K562 (cell line): ENCODE measurements around the gene RAD54L. TPM values are rescaled to one million over a fixed set of nuclear protein-coding genes. Genes with fewer than 3 reads are reported as not detected.

Experiments used
- CBX5 ChIP-seq: IDR thresholded peaks from 2 replicates; pipeline ENCODE4 v1.6.1; 2014; ENCODE audit warnings: low read depth, borderline replicate concordance
- L3MBTL2 ChIP-seq: fragments of 450-650 bp; IDR thresholded peaks from 2 replicates; pipeline ENCODE4 v1.6.1; 2016; ENCODE audit warnings: mild to moderate bottlenecking, moderate library complexity
- MAZ ChIP-seq, 2 experiments: fragments of 450-650 bp in 1 of 2; sonication (generic) in 1 of 2; formaldehyde crosslinking; IDR thresholded peaks in 1 of 2; conservative IDR thresholded peaks in 1 of 2; 2 replicates each; pipeline versions ENCODE4 v1.4.0 to v1.5.0; 2020; ENCODE audit warnings: mild to moderate bottlenecking in 1 of 2, missing genetic modification reagents in 1 of 2
- NCOA1 ChIP-seq: fragments of 450-650 bp; IDR thresholded peaks from 2 replicates; pipeline ENCODE4 v1.6.1; 2016; ENCODE audit warnings: low read depth
- POLR3G ChIP-seq: IDR thresholded peaks from 2 replicates; pipeline ENCODE4 v1.6.1; 2011; ENCODE audit not compliant: insufficient read length, insufficient replicate concordance; ENCODE audit errors: extremely low read depth
- PRPF4 ChIP-seq: fragments of 200-400 bp; formaldehyde crosslinking; IDR thresholded peaks from one replicate; pipeline ENCODE4 v1.6.1; 2017; ENCODE audit warnings: low read length, low read depth, mild to moderate bottlenecking; ENCODE audit not compliant: insufficient read depth, poor library complexity, severe bottlenecking
- ZNF12 ChIP-seq: sonication (generic); formaldehyde crosslinking; IDR thresholded peaks from 2 replicates; pipeline ENCODE4 v1.4.0; 2020; ENCODE audit warnings: mild to moderate bottlenecking, missing genetic modification reagents
- ZNF24 ChIP-seq: fragments of 450-650 bp; IDR thresholded peaks from 2 replicates; pipeline ENCODE4 v1.6.1; 2016
- ZNF445 ChIP-seq: fragments of 250-450 bp; sonication (Bioruptor Pico); IDR thresholded peaks from 2 replicates; pipeline ENCODE4 v1.4.0; 2020; ENCODE audit warnings: low read depth, mild to moderate bottlenecking, moderate library complexity
- ZNF707 ChIP-seq: fragments of 250-450 bp; sonication (Bioruptor Pico); conservative IDR thresholded peaks from 2 replicates; pipeline ENCODE4 v1.8.0; 2022; ENCODE audit warnings: inconsistent platforms, mild to moderate bottlenecking, moderate library complexity
- polyA plus RNA-seq, 8 experiments: library from polyadenylated mRNA; depleted of rRNA in 4 of 8; stranded (reverse) in 5 of 8; unstranded in 3 of 8; fragments of >200 nt; fragmentation: Nextera tagmentation in 2 of 8; fragmentation: Illumina TruSeq in 1 of 8; extraction: Ambion mirVana in 2 of 8; extraction: Trizol in 1 of 8; gene quantifications; 2 replicates each; pipeline versions ENCODE4 v1.2.1 to v1.2.3, GENCODE V29; 2011 to 2014; ENCODE audit warnings: inconsistent platforms in 1 of 8, missing spikeins in 1 of 8
- total RNA-seq, 7 experiments: library from RNA; depleted of rRNA in 6 of 7; stranded (reverse); fragments of >200 nt in 6 of 7; fragmentation: Illumina TruSeq in 2 of 7; extraction: Trizol in 2 of 7; gene quantifications; 2 replicates each; pipeline versions ENCODE4 v1.2.1 to v1.2.3, GENCODE V29; 2011 to 2021; ENCODE audit warnings: low replicate concordance in 1 of 7
- TF ChIP-seq, protein P1 (sequence below), 3 experiments: IDR thresholded peaks in 2 of 3; conservative IDR thresholded peaks in 1 of 3; 2 replicates each; pipeline ENCODE4 v1.5.1; 2011 to 2012; ENCODE audit warnings: low read length in 3 of 3, mild to moderate bottlenecking in 3 of 3, control low read depth in 2 of 3, improper control_type of control experiment in 1 of 3, inconsistent platforms in 1 of 3, low read depth in 1 of 3, mixed read lengths in 1 of 3, moderate library complexity in 1 of 3; ENCODE audit not compliant: insufficient read depth in 2 of 3

RAD54L gene
- total and polyA plus RNA-seq, 9 of the 15 experiments (the other 6 are each of a cell fraction or from before 2014, with no cell fraction given), result 17.9 to 92.3 (median 37.5) TPM

DNA sequence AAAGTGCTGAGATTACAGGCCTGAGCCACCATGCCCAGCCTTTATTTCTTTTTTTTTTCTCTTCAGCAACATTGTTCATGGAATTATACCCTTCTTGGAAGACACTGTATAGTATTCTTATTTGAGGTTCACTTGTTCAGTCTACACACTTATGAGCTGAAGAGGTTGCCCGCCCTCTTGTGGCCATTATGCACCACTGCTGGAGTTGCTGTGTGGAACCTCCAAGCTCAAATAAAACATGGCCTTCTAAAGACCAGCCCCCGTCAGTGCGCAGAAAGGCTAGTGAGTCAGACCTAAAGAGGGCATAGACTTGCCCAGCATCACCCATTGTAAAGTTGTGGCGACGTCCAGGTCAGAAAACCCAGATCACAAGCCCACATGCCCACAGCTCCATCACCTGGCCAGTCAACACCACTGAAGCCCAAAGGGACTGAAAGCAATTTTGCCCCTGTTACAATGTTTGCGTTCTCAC lies 24.1 kb upstream of the RAD54L start (continued):
- TF ChIP-seq, protein P1, sequence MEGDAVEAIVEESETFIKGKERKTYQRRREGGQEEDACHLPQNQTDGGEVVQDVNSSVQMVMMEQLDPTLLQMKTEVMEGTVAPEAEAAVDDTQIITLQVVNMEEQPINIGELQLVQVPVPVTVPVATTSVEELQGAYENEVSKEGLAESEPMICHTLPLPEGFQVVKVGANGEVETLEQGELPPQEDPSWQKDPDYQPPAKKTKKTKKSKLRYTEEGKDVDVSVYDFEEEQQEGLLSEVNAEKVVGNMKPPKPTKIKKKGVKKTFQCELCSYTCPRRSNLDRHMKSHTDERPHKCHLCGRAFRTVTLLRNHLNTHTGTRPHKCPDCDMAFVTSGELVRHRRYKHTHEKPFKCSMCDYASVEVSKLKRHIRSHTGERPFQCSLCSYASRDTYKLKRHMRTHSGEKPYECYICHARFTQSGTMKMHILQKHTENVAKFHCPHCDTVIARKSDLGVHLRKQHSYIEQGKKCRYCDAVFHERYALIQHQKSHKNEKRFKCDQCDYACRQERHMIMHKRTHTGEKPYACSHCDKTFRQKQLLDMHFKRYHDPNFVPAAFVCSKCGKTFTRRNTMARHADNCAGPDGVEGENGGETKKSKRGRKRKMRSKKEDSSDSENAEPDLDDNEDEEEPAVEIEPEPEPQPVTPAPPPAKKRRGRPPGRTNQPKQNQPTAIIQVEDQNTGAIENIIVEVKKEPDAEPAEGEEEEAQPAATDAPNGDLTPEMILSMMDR (IDR thresholded peaks at IDR 0.05 in 2 of 3, conservative IDR thresholded peaks at IDR 0.05 in 1 of 3; ENCODE audit: insufficient read depth in 2 of 3, low read depth in 1 of 3, low read length in 3 of 3), result peak; percentile 95 to 99 (median 97)
- TF ChIP-seq ZNF24, result peak; percentile 55; the same call in 1 of the 2 replicates
- TF ChIP-seq PRPF4, result no peak
- TF ChIP-seq POLR3G, result no peak
- no peak for TF ChIP-seq NCOA1
- TF ChIP-seq ZNF12 (CRISPR knock-in tag), result 0 out of 2 replicates have a peak, but pooled peaks have one; percentile 11
- TF ChIP-seq L3MBTL2, result peak; percentile 47
- TF ChIP-seq CBX5, result no peak
- 0 out of 2 replicates have a peak, but pooled peaks have one; percentile 38 for TF ChIP-seq ZNF707 (CRISPR knock-in tag)
- TF ChIP-seq MAZ (CRISPR knock-in tag; conservative IDR thresholded peaks at IDR 0.05 in 1 of 2, IDR thresholded peaks at IDR 0.05 in 1 of 2), result peak in 1 of 2 experiments; percentile 52; a peak in 1 of 4 replicates
- no peak for TF ChIP-seq ZNF445 (CRISPR knock-in tag)
